H4 (cell line): ENCODE results near the gene TENM4. TPM values are rescaled to one million over a fixed set of nuclear protein-coding genes. Genes with fewer than 3 reads are reported as not detected.

ENCODE experiments used
- DNase-seq: peaks from one replicate; pipeline ENCODE4 v3.0.0-alpha.2; 2015; ENCODE audit warnings: low spot score
- total RNA-seq: library from RNA; depleted of rRNA; stranded (reverse); fragments of >200 nt; shearing (Covaris generic); gene quantifications from 2 replicates; pipeline ENCODE4 v1.2.3, GENCODE V29; 2014

TENM4 gene
- total RNA-seq, 1 experiment from 2014 or later: 0.31 TPM

GRCh38 chr11:79174045-79175008 lies 266.5 kb downstream of the TENM4 start:
- DNase-seq: no peak

DNA sequence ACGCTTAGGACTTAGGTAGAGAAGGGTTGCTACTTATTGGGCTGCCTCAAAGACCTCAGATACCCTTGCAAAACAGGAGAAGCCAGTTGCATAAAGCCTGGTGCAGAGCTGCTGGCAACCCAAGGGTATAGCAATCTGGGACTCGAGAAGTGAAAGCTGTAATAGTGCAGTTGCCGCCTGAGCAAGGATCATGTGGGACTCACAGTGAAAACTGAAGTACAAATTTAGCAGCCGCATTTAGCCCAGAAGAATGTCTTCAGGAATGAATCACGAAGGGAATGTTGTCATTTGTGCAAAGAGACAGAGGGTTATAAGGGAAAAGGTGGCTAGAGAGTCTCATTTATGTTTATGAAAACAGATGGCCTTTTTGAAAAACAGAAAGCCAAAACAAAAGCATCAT lies 267.2 kb downstream of the TENM4 start:
- no peak for DNase-seq

GRCh38 chr11:79170321-79170720 lies 270.5 kb downstream of the TENM4 start:
- no peak for DNase-seq

GRCh38 chr11:79168530-79169110 lies 272.2 kb downstream of the TENM4 start:
- no peak for DNase-seq

DNA sequence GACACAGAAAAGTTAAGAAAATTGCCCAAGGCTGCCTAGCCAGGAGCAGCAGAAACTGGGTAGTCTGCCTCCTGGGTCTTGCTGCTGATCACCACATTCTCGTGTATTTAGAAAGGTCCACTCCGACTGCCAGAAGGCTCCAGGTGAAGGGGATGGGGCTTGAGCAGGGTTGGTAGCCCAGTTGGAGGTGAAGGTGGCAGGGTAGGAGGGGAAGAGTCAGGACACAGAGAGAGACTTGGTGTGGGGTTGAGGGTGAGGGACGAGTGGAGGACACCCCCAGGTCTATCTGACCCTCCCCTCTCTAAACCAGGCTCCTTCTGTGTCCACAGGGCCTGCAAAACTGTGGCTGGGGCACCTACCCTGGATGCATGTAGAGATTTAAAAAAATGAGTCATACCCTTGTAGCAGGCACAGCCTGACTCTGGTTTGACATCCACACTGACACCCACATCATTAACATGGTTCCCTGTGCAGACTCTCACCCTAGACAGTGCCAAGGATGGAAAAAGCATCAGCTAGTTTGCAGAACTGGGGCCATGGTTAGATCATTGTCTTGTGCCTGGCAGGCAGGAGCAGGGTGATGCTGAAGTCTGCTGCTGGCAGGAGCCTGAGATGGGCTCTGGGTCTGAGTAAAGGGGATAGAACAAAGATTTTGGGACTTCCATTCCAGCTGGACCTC lies 273.2 kb downstream of the TENM4 start:
- no peak for DNase-seq

GRCh38 chr11:79165908-79166307 lies 274.9 kb downstream of the TENM4 start:
- no peak for DNase-seq

- no peak for DNase-seq
Observed at GRCh38 chr11:79160791-79161403, 279.9 kb downstream of the TENM4 start.

DNA sequence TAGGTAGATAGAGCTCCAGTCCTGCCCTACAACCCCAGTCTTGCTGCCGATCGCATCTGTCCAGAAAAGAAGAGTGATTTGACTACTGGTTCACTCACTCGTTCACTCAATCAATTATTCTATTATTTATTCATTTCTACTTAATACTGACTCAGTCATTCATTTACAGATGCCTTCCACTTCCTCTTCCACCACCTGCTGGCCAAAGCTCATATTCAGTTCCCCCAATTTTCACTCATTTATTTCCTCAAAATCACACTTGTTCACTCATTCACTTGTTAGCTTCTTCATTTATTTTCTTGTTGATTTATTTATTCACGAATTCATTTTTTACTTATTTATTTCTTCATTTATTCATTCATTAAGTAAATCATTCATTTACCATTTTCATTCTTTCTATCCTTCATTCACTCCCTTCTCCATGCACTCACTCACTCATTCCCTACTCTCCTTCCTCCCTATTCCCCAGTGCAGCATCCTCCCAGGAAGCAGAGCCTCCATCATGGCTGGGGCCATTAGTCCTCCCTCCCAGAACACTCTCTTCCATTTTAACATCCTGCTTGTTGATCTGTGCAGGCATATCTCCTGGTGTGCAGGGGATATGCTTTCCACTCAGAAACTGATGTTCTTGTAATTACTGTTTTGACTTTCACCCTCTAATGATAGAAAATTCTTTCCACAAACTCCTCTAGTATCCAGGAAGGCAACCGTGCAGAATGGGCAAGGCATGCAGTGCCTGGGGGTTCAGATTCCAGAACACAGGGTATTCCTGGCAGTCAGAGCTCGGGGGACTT lies 281.0 kb downstream of the TENM4 start:
- DNase-seq: no peak

GRCh38 chr11:79157738-79158137 lies 283.1 kb downstream of the TENM4 start:
- DNase-seq: no peak

DNA sequence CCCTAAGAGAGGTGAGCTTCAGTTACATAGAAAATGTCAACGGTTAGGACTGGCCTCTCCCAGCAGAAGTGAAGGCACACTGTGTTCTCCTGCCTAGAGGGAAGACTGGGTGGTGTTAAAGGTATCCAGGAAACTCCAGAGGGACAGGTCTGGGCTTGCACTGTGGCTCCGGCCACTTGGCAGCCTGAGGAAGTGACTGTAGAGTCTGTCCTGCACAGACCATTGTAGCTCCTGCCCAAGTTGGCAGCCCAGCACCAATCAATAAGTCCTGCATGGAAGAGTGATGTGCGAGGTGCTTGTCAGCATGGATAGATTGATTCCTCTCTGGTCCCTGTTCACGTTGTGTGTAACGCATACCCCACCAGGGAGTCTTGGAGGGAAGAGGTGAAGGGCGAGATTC lies 284.8 kb downstream of the TENM4 start:
- DNase-seq: no peak

- no peak for DNase-seq
Observed at GRCh38 chr11:79155237-79155636, 285.6 kb downstream of the TENM4 start.

GRCh38 chr11:79152511-79152910 lies 288.3 kb downstream of the TENM4 start:
- DNase-seq: no peak

DNA sequence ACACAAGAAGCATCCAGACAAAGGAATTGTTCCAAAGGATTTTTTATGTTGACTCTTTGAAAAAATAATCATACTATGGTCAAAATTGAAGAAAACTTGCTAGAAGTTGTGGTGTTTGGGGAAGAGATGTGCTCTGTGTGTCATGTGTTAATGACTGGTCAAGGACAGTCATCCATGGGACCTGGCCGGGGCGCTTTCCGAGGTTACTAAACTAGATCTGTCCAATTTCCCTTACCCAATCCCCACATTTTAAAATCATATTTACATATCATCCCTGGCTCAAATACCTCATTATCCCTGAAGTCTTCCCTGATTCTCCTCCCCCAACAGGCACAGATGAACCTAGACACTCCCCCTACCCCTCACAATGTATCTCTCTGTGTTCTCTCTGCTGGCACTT lies 289.4 kb downstream of the TENM4 start:
- DNase-seq: no peak

DNA sequence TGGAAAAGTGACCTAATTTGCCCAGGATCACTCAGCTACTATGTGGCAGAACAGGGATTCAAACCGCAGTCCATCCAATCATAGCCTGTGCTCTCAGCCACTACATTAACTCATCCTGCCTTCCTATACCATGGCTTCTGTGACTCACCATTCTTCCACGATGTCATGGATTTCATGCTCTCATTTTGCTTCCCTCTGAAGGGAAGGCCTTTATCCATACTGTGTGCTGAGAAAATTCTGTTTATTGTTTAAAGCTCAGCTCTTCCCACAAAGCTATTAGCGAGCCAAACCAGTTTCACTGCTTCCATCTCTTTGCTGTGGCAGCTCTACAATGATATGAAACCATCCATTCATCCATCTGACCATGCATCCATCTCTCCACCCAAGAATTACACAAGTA lies 289.9 kb downstream of the TENM4 start:
- no peak for DNase-seq

DNA sequence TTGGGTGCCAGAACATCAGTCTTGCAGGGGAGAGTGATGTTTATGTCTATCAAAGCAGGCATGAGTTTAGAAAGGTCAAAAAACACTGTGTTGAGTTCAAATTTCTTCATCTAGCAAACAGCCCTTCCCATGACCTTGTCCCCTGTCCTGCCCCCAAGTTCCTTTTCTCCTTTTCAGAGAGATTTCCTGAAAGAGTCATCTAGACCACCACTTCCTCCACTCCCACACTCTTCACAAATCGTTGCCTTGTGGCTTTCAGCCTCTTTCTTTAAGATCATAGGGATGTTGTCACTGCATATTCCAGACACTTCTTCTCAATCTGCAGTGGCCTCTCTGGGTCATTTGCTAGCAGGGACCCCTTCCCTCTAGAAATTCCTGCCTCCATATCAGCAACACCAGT lies 290.5 kb downstream of the TENM4 start:
- no peak for DNase-seq

- no peak for DNase-seq
Observed at GRCh38 chr11:79147731-79148130, 293.1 kb downstream of the TENM4 start.

DNA sequence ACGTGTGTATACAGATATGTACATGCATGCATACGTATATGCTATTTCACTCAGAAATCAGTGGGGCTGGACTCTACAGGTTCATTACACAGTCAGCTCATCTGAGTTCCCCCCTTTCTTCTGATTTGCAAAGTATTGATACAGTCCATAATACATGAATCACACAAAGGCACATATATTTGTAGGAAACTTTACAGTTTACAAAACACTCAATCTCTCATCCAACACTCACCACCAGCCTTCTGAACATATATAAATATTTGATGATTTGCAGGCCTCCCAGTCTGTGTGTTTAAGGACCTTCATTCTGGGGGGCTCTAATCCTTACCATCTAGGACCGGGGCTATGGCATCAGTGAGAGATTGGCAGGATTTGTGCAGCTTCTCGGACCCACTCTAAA lies 293.8 kb downstream of the TENM4 start:
- DNase-seq: no peak

DNA sequence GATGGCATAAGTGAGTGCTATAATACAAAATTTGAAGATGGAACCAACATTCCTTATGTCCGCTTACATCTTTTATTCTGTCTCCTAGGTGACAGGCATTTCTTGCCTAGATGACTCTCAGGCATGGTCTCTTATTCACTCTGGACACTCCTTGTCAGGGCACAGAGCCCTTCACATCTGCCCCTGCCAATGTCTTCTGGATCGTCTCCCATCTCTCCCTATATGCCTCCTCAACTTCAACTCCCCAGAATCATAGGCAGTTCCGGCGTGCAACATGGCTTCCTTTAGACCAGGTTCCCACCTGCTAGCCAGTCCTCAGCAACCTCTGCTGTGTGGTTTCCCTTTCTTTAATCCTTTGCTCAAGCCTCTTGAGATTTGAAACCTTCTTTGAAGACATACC lies 300.9 kb downstream of the TENM4 start:
- no peak for DNase-seq

DNA sequence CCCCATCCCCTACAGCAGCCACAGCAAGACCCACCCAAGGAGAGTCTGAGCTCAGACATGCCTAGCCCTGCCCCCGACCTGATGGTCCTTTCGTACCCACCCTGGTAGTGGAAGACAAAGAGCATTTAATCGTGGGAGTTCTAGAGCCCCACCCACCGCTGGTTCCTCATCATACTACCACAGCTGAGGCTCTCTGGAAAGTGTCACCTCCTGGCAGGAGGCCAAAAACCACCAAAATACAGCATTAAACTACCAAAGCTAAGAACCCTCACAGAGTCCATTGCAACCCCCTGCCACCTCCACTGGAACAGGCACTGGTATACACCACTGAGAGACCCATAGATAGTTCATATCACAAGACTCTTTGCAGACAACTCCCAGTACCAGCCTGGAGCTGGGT lies 311.1 kb downstream of the TENM4 start:
- no peak for DNase-seq

GRCh38 chr11:79128291-79128690 lies 312.5 kb downstream of the TENM4 start:
- DNase-seq: no peak

GRCh38 chr11:79122759-79123158 lies 318.1 kb downstream of the TENM4 start:
- no peak for DNase-seq
